PFSK-1 (cell line): Measurements from ENCODE around the gene SLC25A2.

Experiments used
- POLR2AphosphoS5 ChIP-seq: IDR thresholded peaks from 2 replicates; pipeline ENCODE4 v1.6.1; 2012; ENCODE audit warnings: low read depth, mild to moderate bottlenecking, control low read depth, low read length, moderate library complexity
- TAF1 ChIP-seq: IDR thresholded peaks from 2 replicates; pipeline ENCODE4 v1.6.1; 2012; ENCODE audit warnings: low read length, control low read depth, borderline replicate concordance; ENCODE audit not compliant: insufficient read depth
- TF ChIP-seq, protein P1 (sequence below), 2 experiments: IDR thresholded peaks; 2 replicates each; pipeline versions ENCODE4 v1.6.1 to v1.8.0; 2011 to 2012; ENCODE audit warnings: low read depth in 2 of 2, low read length in 2 of 2, control low read depth in 1 of 2, inconsistent platforms in 1 of 2, mild to moderate bottlenecking in 1 of 2, moderate library complexity in 1 of 2; ENCODE audit not compliant: insufficient read depth in 1 of 2

DNA sequence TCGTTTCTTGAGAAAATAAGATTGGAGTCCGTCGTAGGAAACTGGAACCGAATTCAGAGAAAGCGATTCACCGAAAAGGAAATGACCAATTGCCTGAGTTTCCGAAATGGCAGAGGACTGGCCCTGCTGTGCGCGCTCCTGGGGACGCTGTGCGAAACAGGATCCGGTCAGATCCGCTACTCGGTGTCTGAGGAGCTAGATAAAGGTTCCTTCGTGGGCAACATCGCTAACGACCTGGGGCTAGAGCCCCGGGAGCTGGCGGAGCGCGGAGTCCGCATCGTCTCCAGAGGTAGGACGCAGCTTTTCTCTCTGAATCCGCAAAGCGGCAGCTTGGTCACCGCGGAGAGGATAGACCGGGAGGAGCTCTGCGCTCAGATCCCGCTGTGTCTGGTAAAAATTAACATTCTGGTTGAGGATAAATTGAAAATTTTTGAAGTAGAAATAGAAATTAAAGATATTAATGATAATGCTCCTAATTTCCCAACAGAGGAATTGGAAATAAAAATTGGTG, 40.2 kb upstream of the SLC25A2 start:
- TF ChIP-seq TAF1 (no peak), POLR2AphosphoS5 (no peak)
- TF ChIP-seq, protein P1, sequence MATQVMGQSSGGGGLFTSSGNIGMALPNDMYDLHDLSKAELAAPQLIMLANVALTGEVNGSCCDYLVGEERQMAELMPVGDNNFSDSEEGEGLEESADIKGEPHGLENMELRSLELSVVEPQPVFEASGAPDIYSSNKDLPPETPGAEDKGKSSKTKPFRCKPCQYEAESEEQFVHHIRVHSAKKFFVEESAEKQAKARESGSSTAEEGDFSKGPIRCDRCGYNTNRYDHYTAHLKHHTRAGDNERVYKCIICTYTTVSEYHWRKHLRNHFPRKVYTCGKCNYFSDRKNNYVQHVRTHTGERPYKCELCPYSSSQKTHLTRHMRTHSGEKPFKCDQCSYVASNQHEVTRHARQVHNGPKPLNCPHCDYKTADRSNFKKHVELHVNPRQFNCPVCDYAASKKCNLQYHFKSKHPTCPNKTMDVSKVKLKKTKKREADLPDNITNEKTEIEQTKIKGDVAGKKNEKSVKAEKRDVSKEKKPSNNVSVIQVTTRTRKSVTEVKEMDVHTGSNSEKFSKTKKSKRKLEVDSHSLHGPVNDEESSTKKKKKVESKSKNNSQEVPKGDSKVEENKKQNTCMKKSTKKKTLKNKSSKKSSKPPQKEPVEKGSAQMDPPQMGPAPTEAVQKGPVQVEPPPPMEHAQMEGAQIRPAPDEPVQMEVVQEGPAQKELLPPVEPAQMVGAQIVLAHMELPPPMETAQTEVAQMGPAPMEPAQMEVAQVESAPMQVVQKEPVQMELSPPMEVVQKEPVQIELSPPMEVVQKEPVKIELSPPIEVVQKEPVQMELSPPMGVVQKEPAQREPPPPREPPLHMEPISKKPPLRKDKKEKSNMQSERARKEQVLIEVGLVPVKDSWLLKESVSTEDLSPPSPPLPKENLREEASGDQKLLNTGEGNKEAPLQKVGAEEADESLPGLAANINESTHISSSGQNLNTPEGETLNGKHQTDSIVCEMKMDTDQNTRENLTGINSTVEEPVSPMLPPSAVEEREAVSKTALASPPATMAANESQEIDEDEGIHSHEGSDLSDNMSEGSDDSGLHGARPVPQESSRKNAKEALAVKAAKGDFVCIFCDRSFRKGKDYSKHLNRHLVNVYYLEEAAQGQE (IDR thresholded peaks at IDR 0.05; ENCODE audit: insufficient read depth in 1 of 2, low read depth in 2 of 2, low read length in 2 of 2) = no peak
